Stimulated activated CD4-positive, alpha-beta T cell treated with anti-CD3 and anti-CD28 coated beads, Interleukin-15, amount 100 ng/mL, for 1 hour (primary cell): ENCODE results near the gene DUOX1.

ENCODE experiments used
- DNase-seq, 2 donors: peaks; one replicate each; pipeline ENCODE4 v3.0.0-alpha.2; 2020; ENCODE audit warnings: low read depth in 1 of 2, low spot score in 1 of 2

The DUOX1 gene

DNA sequence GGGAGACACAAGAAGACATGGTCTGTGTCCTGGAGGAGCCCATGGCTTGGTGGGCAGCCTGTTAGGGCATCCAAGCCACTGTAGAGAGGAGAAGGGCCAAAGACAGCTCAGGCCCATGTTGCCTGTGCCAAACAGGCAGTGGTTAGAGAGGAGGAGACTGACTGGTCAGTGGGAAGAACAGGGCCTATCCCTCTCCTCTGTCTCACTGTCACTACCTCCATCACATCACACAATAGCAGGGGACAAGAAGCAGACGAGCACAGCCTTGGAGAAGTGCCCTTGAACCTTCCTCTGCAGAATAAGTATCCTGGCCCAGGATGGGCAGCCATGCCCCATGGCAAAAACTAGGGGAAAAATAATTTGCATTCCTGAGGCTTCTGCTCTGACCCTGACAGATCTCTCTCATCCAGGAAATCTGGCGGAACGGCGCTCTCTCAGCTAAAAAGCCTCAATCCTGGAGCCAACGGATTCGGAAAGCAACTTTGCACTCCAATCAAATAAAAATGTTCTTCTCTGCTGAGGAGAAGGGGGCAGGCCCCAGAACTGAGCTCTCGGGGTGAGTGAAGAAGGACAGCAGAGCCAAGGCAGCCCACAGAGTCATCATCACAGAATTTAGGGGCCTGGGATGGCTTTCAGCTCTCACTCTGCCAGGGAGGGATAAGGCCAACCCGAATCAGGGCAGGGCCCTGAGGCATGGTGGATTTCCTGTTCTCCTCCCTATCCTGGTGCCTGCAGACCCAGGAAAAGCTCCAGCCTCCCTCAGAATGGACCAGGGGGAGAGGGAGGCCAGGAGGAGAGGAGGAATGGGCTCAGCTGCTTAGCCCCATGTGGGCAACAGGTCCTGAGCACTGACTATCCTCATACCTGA lies 56.3 kb downstream of the DUOX1 start:
- DNase-seq, result no peak

DNA sequence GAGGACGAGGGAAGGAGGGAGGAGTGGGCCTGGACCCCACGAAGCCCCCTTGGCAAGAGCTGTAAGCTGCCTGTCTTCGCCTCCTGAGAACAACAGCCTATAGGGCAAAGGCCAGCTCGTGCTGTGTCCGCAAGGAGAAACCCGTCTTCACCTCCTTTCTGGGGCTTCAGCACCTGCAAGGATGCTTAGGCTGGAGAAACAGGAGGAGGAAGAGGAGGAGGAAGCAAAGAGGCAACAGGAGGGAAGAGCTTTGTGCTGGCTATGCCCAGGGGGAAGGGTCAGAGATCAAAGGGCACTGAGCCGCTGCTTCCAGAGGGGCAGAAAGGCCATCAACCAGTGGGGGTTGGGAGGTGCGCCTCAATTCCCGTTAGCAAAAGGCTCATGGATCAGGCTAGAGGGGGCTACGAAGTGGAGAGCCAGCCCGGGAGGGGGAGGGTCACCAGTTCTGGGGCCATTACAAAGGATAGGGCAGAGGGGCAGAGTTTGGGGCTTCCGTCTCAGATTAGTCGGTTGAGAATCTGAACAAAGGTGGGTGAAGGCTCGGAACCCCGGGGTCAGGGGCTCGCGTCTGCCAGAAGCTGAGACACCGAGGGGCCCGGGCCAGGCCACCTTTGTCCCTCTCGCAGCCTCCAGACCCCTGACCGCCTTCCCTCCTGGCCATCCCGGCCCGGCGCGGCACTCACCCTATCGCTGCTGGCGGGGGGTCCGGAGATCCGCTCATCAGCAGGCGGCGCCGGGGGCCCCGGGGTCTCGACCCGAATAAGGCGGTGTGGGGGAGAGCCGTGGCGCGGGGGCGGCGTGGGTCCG lies 57.2 kb downstream of the DUOX1 start:
- no peak for DNase-seq

DNA sequence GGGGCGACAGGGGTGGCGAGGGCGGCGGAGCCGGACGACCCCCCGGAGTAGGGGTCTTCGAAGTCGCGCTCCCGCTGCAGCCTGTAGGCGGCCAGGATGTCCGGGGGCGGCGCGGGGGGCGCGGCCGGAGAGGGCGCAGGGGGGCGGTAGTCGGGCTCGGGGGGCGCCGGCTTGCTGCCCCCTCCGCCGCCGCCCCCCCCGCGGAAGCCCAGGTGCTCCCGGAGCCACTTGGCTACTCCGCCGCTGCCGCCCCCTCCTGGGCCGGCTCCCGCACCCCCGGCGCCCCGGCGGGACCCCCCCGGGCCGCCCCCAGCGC lies 57.7 kb downstream of the DUOX1 start:
- no peak for DNase-seq

DNA sequence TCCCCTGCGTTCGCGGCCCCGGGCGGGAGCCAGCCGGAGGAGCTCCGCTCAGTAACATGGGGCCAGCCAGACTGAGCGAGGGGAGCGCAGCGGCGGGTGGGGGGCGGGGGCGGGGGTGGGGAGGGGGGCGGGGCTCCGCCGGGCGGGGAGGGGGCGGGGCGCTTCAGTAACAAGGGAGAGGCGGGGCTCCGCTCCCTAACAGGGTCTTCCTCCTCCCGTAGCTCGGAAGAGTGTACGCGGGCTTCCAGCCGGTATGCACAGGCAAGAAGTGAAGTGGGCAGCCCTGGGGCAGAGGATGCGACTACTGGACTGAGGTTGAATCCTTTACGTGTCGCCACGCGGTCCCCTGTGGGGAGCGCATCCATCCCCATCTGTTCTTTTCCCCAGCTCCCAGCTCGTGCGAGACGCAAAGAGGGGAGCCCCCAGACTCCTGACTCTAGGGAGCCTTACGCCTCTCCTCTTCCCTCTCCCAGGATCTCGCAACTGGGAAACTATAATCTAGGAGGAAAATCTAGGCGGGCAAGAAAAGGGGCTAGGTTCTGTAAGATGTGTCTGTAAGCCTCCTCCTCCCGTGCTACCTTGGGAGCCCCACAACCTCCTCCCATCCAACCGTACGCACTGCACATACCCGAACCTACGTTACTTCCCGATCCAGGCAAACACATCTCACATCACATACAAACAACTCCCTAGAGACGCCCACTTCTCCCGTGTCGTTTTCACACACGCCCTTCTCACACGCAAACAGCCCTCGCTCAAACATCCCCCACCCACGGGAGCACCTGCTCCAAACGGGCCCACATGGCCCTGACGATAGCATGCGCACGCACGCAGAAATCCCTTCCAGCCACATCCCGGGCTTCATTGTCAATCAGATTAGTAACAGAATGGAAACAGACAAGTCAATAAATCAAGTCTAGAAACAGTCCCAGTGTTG lies 58.4 kb downstream of the DUOX1 start, which contains the start of gene SHF:
Gene SHF, minus strand, starts transcription at position 73 of the 937 bp plus-strand sequence. Its CDS starts 15 bp downstream, at position 58.
- peak; percentile 30 to 73 for DNase-seq

DNA sequence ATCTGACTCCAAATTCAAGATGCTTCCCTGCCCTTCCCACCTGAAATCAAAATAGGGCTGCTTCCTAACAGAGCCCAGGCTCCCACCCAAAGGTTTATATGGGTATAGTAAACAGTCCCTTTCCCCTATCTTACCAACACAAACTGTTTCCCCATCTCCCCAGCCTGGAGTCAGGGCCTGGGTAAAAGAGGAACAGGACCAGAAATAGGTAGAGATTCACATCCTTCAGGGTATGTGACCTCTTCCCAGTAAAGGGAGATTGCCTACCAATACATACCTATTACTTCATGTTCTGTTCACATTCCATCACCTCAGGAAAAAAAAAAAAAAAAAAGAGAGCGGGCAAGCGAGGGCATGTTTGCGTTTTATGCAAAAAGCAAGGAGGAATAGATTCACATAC lies 67.7 kb downstream of the DUOX1 start:
- no peak for DNase-seq

DNA sequence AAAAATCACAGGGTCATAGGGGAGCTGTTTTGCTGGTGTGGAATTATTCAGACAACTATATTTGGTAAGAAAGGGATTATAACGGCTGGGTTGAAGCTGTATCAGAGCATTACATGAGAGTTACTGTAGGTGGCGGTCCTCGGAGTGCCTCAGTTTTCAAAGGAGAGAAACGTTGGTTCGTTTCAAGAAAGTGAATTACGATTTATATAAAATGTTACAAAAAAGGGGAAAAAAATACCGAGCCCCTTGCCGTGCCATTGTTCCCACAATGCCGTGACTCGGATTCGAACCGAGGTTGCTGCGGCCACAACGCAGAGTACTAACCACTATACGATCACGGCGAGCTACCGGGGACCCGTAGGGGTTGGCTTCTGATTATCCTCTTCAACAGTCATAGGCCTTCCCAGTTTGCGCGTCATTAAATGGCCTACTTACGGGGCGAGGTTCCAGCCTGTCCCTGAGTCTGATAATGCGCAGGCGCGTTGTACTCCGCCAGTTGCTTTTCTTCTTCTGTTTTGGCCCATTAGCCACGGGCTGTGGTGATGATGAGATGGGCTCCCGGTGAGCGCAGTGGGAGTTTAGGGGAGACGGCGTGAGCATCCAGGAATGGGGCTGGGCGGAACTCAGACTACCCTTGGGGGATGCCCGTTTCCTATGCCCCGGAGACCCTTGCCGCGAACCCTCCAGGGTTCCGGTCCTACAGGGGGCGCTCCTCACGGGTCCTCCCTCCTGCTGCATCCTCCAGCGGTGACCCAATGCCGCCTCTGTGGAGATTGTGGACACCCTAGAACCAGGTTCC lies 68.7 kb downstream of the DUOX1 start:
- DNase-seq, result peak; percentile 85 to 93

DNA sequence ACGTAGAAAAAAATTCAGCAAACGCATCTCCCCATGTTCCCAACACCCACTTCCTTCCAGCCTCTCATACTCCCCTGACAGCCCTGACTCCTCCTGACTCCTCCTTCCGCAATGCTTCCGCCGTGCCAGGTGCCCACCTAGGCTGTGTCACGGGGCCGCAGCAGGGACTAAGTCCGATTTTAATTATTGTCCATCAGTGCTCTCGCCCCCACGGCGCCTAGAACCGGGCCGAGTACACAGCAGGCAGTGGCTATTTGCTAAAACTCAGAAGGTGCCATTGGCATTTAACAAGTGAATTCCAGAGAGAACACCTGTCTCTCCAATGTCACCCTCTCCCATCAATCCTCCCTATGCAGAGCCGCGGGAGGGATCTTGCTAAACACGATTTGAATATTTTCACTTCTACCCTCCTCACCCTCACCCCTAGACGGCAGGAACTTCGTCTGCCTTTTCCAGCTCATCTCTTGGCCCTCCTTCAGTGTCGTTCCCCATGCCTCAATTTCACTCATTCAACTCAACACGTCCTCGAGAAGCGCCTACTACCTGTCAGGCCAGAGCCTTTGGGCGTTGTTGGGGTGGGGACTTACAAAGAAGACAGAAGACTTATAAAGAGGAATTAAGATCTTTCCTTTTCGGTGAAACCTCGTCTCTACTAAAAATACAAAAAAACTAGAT lies 69.5 kb downstream of the DUOX1 start:
- no peak for DNase-seq

DNA sequence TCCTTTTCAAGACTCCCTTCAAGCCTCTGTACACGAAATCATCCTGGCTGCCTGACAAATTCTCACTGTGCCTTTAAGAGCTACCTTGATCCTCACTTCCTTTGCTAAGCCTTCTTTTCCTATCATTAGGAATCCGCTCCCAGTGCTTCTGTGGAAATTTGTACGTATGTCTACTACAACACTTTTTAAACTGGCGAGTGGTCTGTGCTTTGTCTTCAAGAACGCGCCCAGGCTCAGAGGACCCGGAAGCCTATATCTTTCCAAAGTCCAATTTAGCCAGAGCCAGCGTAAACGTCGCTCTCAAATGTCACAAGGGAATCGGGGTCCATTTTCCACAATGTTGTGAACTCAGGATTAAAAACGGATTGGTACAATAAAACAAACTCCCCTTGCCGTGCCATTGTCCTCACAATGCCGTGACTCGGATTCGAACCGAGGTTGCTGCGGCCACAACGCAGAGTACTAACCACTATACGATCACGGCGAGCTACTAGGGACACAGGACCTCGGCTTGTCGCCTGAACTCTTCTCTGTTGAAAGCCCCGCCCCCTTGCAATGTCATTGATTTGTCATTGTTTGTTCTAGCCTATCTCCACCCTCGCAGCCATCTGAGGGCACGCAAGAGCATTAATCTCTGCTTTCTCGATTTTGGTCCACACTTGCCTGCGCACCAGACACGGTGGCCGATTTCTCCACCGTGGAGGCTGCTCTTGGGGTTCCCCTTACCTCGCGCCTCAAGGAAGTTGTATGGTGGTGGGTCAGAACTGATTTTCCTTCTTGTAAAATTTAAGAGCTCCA lies 70.4 kb downstream of the DUOX1 start:
- peak; percentile 94 to 97 for DNase-seq

DNA sequence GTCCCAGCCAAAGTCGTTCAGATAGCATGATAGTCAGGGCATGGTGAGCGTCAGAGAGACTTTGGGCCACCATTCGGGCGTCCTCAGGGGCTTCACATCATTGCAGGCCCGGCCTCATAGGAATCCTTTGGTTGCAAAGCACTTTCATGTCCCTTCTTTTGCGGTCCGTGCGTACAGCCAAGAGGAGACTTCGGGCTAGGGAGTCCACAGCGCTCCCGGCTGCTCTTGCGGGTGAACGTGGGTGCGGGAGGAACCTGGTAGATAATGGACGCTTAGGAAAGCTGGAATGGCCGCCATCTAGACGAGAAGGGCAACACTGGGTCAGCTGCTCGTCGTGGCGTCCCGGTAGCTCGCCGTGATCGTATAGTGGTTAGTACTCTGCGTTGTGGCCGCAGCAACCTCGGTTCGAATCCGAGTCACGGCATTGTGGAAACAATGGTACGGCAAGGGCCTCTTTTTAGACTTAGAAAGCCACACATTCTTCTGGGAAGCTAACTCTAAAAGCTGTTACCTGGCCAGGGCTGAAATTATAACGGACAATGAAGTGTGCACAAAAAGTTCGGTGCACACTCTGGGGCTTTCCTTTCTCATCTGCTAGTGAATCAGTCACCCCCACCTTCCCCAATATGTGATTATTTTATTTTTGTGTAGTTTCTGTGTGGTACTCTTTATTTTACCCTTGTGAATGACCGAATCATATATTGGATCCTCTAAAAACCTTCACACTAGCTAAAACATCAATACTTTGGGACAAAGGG lies 71.2 kb downstream of the DUOX1 start:
- DNase-seq, result peak; percentile 46 to 76

DNA sequence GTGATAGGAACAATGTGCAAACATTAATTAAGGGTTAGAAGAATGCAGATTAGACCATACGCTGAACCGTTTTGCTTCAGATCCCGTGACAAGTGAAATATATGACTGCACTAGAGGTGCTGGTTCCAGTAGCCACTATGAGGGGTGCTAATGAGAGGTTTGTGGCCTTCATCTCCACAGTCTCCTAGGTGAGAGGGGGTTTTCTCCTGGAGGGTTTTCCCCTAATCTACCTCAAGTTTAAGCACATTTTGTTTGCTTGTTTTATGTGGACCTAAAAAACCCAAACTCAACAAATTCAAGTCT lies 71.7 kb downstream of the DUOX1 start:
- no peak for DNase-seq

DNA sequence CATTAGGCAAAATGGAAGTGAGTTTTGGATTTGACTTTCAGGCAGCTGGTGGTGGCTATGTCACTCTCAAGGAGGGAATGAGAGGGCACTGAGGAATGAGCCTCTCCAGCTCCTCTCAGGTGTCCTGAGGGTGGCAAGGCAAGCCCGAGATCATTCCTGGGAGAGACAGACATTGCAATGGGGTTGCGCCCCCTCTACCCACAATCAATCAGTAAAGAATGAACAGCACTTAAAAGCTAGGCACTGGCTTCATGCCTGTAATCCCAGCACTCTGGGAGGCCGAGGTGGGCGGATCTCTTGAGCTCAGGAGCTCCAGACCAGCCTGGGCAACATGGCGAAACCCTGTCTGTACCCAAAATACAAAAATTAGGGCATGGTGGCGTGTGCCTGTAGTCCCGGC lies 72.1 kb downstream of the DUOX1 start:
- DNase-seq, result no peak

DNA sequence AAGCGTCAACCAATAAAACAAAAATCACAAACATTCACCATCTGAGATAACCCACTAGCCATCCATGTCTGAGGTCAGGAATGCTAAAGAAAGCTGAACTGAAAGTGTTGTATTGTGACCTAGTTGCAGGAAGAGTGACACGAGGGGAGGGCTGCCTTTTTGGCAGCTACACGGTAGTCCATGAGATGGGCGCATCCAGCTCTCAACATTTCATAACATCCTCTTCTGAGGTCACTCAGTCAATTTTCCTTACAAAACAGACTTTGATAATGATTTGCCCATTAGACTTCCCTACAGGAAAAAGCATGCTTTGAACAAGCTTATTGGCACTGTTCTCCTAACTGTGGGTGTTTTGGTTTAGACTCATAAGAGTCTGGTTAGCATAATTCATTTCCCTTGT lies 73.4 kb downstream of the DUOX1 start:
- no peak for DNase-seq

DNA sequence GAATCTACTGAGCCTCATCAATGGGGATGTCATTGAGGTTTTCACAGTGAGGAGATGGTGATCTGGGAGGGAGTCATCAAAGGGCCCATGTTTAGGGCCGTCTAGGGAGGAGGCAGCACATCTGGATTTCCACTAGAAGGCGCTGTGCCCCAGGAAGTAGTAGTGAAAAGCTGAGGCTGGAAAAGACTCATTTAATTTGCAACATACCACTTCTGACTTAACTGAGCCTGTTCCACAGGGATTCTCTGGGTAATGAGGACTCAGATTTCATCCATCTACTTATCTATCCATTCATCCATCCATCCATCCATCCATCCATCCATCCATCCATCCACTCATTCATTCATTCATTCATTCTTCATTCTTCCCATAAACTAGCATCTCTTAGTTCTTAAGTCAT lies 75.4 kb downstream of the DUOX1 start:
- DNase-seq, result no peak

DNA sequence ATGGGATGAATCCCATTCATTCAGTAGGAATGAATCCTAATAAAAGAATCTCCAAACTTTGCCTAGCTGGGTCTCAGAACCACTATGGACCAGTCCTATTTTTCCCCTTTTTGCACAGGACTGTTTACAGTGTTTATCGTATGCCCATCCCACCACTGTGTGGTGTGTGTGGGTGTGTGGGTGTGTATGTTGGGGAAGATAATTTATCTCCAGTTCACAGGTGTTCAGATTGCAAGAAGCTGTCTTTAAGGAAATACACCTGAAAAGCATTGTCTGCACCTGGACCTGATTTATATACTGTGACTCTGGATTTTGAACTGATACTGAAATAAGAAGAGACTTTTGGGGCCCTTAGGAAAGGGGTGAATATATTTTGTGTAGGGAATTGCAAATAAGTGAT lies 82.7 kb downstream of the DUOX1 start:
- no peak for DNase-seq
